ENCODE results near the gene CHDH. TPM values are rescaled to one million over a fixed set of nuclear protein-coding genes. Genes with fewer than 3 reads are reported as not detected.

CHDH gene
- polyA plus RNA-seq, 3 donors: not detected

DNA sequence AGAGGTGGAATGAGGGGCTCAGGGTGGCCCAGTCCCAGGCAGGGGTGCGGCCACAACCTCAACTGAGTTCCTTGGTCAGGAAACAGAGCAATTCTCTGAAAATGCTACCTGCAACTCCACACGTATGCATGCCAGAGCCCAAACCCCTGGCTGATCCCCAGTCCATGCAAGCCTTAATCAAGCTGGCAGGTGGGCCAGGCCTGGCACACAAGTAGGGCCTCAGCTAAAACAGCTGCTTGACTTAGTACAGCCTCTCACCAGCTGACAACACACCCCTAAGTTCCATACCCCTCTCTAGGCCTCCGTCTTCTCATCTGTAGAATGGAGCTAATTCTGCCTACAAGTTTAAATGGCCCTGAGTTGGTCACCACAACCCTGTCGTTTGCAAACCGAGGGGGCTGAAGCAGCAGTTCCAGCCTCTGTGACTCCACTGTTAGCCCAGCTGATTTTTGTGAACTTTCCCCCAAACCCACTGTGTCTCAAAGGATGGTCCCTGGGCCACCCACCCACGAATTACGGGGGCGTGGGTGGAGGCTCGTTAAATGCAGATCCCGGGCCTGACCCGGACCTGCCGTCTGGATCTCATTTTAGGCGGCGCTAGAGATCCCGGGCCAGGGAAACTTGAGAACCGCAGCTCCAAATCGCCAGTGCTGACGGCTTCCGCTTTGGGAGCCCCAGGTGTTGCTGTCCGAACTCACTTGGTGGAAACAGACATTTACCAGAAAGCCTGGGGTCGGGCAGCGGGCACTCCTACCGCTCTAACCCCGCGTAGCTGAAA is 927 bp downstream of the CHDH start:
- no peak overlapping the region for H3K27ac Mint-ChIP-seq
- H3K9me3 ChIP-seq (replicated peaks in 1 of 2; ENCODE audit: control insufficient read depth in 1 of 2, insufficient read depth in 1 of 2, low read length in 2 of 2): peaks cover 0 to 8% of the 10 kb centered on the region in 2 donors
- peaks cover 2 to 3% of the 10 kb centered on the region in 2 donors for H3K36me3 Mint-ChIP-seq
- no peaks in the 10 kb centered on the region for H3K36me3 ChIP-seq (replicated peaks in 1 of 2; ENCODE audit: control insufficient read depth in 1 of 2, insufficient read depth in 2 of 2, low read length in 2 of 2)
- H3K79me2 ChIP-seq (ENCODE audit: insufficient read depth, low read length): no peaks in the 10 kb centered on the region
- 20% methylated on average over 25 of the region's 25 CpGs for WGBS (ENCODE audit: insufficient coverage)
- no peaks in the 10 kb centered on the region for H4K20me1 ChIP-seq (ENCODE audit: insufficient read depth, low read length)
- intact Hi-C loops (cut with micrococcal nuclease): no loop called here
- H3K27ac ChIP-seq (ENCODE audit: low read depth in 1 of 2, low read length in 2 of 2): no peak overlapping the region
- TF ChIP-seq, protein P1, sequence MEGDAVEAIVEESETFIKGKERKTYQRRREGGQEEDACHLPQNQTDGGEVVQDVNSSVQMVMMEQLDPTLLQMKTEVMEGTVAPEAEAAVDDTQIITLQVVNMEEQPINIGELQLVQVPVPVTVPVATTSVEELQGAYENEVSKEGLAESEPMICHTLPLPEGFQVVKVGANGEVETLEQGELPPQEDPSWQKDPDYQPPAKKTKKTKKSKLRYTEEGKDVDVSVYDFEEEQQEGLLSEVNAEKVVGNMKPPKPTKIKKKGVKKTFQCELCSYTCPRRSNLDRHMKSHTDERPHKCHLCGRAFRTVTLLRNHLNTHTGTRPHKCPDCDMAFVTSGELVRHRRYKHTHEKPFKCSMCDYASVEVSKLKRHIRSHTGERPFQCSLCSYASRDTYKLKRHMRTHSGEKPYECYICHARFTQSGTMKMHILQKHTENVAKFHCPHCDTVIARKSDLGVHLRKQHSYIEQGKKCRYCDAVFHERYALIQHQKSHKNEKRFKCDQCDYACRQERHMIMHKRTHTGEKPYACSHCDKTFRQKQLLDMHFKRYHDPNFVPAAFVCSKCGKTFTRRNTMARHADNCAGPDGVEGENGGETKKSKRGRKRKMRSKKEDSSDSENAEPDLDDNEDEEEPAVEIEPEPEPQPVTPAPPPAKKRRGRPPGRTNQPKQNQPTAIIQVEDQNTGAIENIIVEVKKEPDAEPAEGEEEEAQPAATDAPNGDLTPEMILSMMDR (IDR thresholded peaks at IDR 0.05): no peak
- peak overlapping the region; percentile 27 to 76 (median 31) for H3K4me3 ChIP-seq (replicated peaks in 1 of 3; ENCODE audit: low read depth in 2 of 3, low read length in 3 of 3)
- H3K27me3 ChIP-seq (ENCODE audit: control insufficient read depth in 2 of 2, insufficient read depth in 2 of 2, low read length in 2 of 2): peaks cover 29 to 61% of the 10 kb centered on the region in 2 donors
- peak overlapping the region; percentile 51 for H3K9ac ChIP-seq (ENCODE audit: insufficient read depth, low read length, poor library complexity, severe bottlenecking)
- H2AFZ ChIP-seq (ENCODE audit: insufficient read depth, low read depth, low read length, poor library complexity, severe bottlenecking): peak overlapping the region; percentile 77
- peaks cover 55 to 73% (median 58%) of the 10 kb centered on the region in 3 donors for H3K27me3 Mint-ChIP-seq (ENCODE audit: low read depth in 3 of 3)
- peak overlapping the region; percentile 74 to 92 for H3K4me3 Mint-ChIP-seq
- H3K4me1 ChIP-seq (ENCODE audit: control insufficient read depth in 1 of 2, insufficient read depth in 2 of 2, low read length in 2 of 2): peaks cover 8 to 14% of the 10 kb centered on the region in 2 donors
- peaks cover 9% of the 10 kb centered on the region for H3K4me1 Mint-ChIP-seq
- peaks cover 0 to 10% (median 1%) of the 10 kb centered on the region in 7 donors for H3K9me3 Mint-ChIP-seq
- peak overlapping the region; percentile 80 for H3K4me2 ChIP-seq (replicated peaks; ENCODE audit: extremely low read depth, low read length, poor library complexity, severe bottlenecking)
- DNase-seq: no peak

DNA sequence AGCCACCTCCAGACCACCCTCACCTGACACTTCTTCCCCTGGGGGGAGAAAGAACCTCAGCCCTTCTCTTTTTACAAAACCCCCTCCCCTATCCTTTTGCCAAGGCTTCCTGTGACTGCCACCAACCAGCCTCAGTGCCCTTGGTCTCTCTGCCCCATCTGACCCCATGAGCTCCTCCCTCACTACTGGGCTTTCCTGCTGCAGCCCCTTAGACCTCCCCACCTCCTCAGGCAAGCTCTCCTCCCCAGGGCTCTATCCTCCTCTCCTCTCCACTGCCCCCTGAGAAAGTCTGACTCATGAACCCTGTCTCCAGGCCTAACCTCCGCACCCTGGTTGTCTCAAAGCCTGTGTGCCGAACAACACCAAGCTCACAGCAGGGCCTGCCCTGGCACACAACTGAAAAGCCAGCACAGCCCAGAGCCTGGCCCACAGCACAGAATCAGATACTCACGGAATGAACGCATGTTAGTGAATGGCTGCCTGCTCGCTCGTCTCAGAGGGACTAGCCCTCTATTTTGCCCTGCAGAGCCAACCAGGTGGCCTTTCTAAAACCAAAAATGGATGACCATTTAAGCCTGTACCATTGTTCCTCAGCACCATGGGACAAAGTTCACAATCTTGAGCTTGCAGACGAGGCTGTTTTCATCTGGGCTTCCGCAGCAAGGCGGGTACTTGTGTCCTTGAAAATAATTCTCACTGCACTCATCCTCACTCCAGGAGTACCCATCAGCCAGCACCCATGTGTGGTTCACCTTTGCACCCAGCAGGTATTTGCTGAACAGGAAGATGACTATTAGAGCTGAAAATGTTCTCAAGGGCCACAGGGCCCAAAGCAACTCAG is 1.7 kb downstream of the CHDH start:
- Mint-ChIP-seq H3K4me3 (peak overlapping the region in 1 of 2 donors; percentile 92), H3K4me1 (peaks cover 9% of the 10 kb centered on the region), H3K27me3 (ENCODE audit: low read depth in 3 of 3) (peaks cover 58 to 69% (median 62%) of the 10 kb centered on the region in 3 donors), H3K27ac (peak overlapping the region in 2 of 7 donors; percentile 2 to 6), H3K36me3 (peaks cover 2 to 3% of the 10 kb centered on the region in 2 donors), H3K9me3 (peaks cover 0 to 10% (median 1%) of the 10 kb centered on the region in 7 donors)
- Histone ChIP-seq H3K4me2 (replicated peaks; ENCODE audit: extremely low read depth, low read length, poor library complexity, severe bottlenecking) (no peak overlapping the region), H3K9me3 (replicated peaks in 1 of 2; ENCODE audit: control insufficient read depth in 1 of 2, insufficient read depth in 1 of 2, low read length in 2 of 2) (peaks cover 0 to 8% of the 10 kb centered on the region in 2 donors), H3K4me3 (replicated peaks in 1 of 3; ENCODE audit: low read depth in 2 of 3, low read length in 3 of 3) (no peak overlapping the region), H3K79me2 (ENCODE audit: insufficient read depth, low read length) (no peaks in the 10 kb centered on the region), H3K4me1 (ENCODE audit: control insufficient read depth in 1 of 2, insufficient read depth in 2 of 2, low read length in 2 of 2) (peaks cover 8 to 14% of the 10 kb centered on the region in 2 donors), H2AFZ (ENCODE audit: insufficient read depth, low read depth, low read length, poor library complexity, severe bottlenecking) (no peak overlapping the region), H4K20me1 (ENCODE audit: insufficient read depth, low read length) (no peaks in the 10 kb centered on the region), H3K9ac (ENCODE audit: insufficient read depth, low read length, poor library complexity, severe bottlenecking) (no peak overlapping the region), H3K27me3 (ENCODE audit: control insufficient read depth in 2 of 2, insufficient read depth in 2 of 2, low read length in 2 of 2) (peaks cover 29 to 61% of the 10 kb centered on the region in 2 donors), H3K27ac (ENCODE audit: low read depth in 1 of 2, low read length in 2 of 2) (no peak overlapping the region), H3K36me3 (replicated peaks in 1 of 2; ENCODE audit: control insufficient read depth in 1 of 2, insufficient read depth in 2 of 2, low read length in 2 of 2) (no peaks in the 10 kb centered on the region)
- intact Hi-C loops (cut with micrococcal nuclease): no loop called here
- no peak for DNase-seq
- WGBS (ENCODE audit: insufficient coverage): 99% methylated on average over 9 of the region's 9 CpGs
- TF ChIP-seq, protein P1 (IDR thresholded peaks at IDR 0.05): no peak
